GM19468 (cell line): ENCODE results near the gene CSKMT.

ENCODE experiments used
- ATAC-seq: cut with Tn5 transposase; IDR thresholded peaks from one replicate; pipeline ENCODE4 v1.9.1; 2021; ENCODE audit warnings: mild to moderate bottlenecking, moderate library complexity, moderate number of reproducible peaks; ENCODE audit not compliant: unreplicated experiment; ENCODE audit errors: extremely low read depth

Gene CSKMT

GRCh38 chr11:62713343-62713742 lies 48.2 kb downstream of the CSKMT start:
- ATAC-seq: no peak

GRCh38 chr11:62715150-62716130 lies 50.3 kb downstream of the CSKMT start:
- ATAC-seq: no peak

- no peak for ATAC-seq
Measured at GRCh38 chr11:62716206-62716605, 51.1 kb downstream of the CSKMT start.

- no peak for ATAC-seq
Measured at GRCh38 chr11:62716816-62717215, 51.7 kb downstream of the CSKMT start.
